Fibroblast of skin of right quadriceps (primary cell): ENCODE results near the gene CAMK4.

ENCODE experiments used
- DNase-seq: peaks from one replicate; pipeline ENCODE4 v3.0.0-alpha.2; 2013

Gene CAMK4

GRCh38 chr5:111507276-111507675 lies 283.1 kb downstream of the CAMK4 start:
- no peak for DNase-seq

- DNase-seq = no peak
Observed at GRCh38 chr5:111509119-111509518, 284.9 kb downstream of the CAMK4 start.

- peak; percentile 60 for DNase-seq
Observed at GRCh38 chr5:111511174-111511830, 287.1 kb downstream of the CAMK4 start.

GRCh38 chr5:111511831-111512374 lies 287.7 kb downstream of the CAMK4 start:
- DNase-seq = peak; percentile 29

- peak; percentile 97 for DNase-seq
Observed at GRCh38 chr5:111512375-111513130, 288.4 kb downstream of the CAMK4 start, which contains the start of gene STARD4. TSS of gene STARD4 (minus strand) at chr5:111512535. CDS start at chr5:111507433, 5,102 bp downstream.

GRCh38 chr5:111513131-111513520 lies 288.9 kb downstream of the CAMK4 start:
- DNase-seq = no peak

- DNase-seq = no peak
Observed at GRCh38 chr5:111514087-111514486, 289.9 kb downstream of the CAMK4 start.

- DNase-seq = no peak
Observed at GRCh38 chr5:111517853-111518501, 293.8 kb downstream of the CAMK4 start.

GRCh38 chr5:111518777-111519176 lies 294.6 kb downstream of the CAMK4 start:
- no peak for DNase-seq

- no peak for DNase-seq
Observed at GRCh38 chr5:111520908-111521307, 296.7 kb downstream of the CAMK4 start.

GRCh38 chr5:111528056-111528455 lies 303.9 kb downstream of the CAMK4 start:
- DNase-seq = no peak

GRCh38 chr5:111530298-111530740 lies 306.1 kb downstream of the CAMK4 start:
- peak; percentile 74 for DNase-seq

- no peak for DNase-seq
Observed at GRCh38 chr5:111532886-111533582, 308.9 kb downstream of the CAMK4 start.

- no peak for DNase-seq
Observed at GRCh38 chr5:111535879-111536549, 311.8 kb downstream of the CAMK4 start.

- DNase-seq = no peak
Observed at GRCh38 chr5:111537141-111538024, 313.2 kb downstream of the CAMK4 start.
